ENCODE results near the gene ADAMTS20. TPM values are rescaled to one million over a fixed set of nuclear protein-coding genes. Genes with fewer than 3 reads are reported as not detected.
A peak's percentile ranks its signal among the peaks of the same experiment; 100 is the strongest.
"Not testable (repeated sequence)": the region's sequence is repeated elsewhere in the genome, so short reads cannot be mapped to it uniquely, and the experiment has no call there.

The ADAMTS20 gene
- total RNA-seq, 1 experiment from 2014 or later = 0.17 TPM

- POLR2A ChIA-PET (ENCODE audit: low non-redundant PET) = no interaction called here
- Histone ChIP-seq H3K27ac (ENCODE audit: low read depth, low read length, poor library complexity, severe bottlenecking) (no peak overlapping the region), H3K36me3 (ENCODE audit: insufficient read depth, low read length, poor library complexity, severe bottlenecking) (no peaks in the 10 kb centered on the region), H3K4me1 (ENCODE audit: insufficient read depth, low read length, poor library complexity, severe bottlenecking) (no peaks in the 10 kb centered on the region), H3K9me3 (ENCODE audit: low read depth, low read length, poor library complexity, severe bottlenecking) (no peaks in the 10 kb centered on the region), H3K27me3 (replicated peaks; ENCODE audit: insufficient read depth, low read depth, low read length, poor library complexity) (no peaks in the 10 kb centered on the region), H3K4me3 (ENCODE audit: low read depth, low read length, poor library complexity, severe bottlenecking) (no peak overlapping the region)
- TF ChIP-seq EZH2 (IDR thresholded peaks at IDR 0.05; ENCODE audit: borderline replicate concordance, low read depth, low read length, poor library complexity, severe bottlenecking) = no peak
- TF ChIP-seq, protein P1, sequence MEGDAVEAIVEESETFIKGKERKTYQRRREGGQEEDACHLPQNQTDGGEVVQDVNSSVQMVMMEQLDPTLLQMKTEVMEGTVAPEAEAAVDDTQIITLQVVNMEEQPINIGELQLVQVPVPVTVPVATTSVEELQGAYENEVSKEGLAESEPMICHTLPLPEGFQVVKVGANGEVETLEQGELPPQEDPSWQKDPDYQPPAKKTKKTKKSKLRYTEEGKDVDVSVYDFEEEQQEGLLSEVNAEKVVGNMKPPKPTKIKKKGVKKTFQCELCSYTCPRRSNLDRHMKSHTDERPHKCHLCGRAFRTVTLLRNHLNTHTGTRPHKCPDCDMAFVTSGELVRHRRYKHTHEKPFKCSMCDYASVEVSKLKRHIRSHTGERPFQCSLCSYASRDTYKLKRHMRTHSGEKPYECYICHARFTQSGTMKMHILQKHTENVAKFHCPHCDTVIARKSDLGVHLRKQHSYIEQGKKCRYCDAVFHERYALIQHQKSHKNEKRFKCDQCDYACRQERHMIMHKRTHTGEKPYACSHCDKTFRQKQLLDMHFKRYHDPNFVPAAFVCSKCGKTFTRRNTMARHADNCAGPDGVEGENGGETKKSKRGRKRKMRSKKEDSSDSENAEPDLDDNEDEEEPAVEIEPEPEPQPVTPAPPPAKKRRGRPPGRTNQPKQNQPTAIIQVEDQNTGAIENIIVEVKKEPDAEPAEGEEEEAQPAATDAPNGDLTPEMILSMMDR (conservative IDR thresholded peaks at IDR 0.05; ENCODE audit: low read depth, low read length) = no peak
- no TSS peak for BruUV-seq (replicated peaks)
- intact Hi-C loops (cut with micrococcal nuclease; ENCODE audit: unreplicated experiment) = no loop called here
- no peak for DNase-seq (ENCODE audit: low spot score)
- CTCF ChIA-PET = interaction anchor here (0.6 kb wide), 1 partner anchor 104 kb away, joined by 3 read pairs; no protein-coding TSS in a partner anchor
Observed at GRCh38 chr12:43345023-43345422, 207.0 kb downstream of the ADAMTS20 start.

DNA sequence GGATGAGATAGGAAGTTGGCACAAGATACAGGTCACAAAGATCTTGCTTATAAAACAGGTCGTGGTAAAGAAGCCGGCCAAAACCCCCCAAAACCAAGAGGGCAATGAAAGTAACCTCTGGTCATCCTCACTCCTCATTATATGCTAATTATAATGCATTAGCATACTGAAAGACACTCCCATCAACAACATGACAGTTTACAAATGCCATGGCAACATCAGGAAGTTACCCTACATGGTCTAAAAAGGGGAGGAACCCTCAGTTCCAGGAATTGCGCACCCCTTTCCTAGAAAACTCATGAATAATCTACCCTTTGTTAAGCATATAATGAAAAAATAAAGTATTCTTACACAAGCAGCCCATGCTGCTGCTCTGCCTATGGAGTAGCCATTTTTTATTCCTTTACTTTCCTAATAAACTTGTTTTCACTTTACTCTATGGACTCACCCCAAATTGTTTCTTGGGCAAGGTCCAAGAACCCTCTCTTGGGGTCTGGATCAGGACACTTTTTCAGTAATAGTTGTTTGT is 210.2 kb downstream of the ADAMTS20 start:
- H3K4me3 ChIP-seq (ENCODE audit: low read depth, low read length, poor library complexity, severe bottlenecking); POLR2A ChIA-PET (ENCODE audit: low non-redundant PET); H3K27me3 ChIP-seq (replicated peaks; ENCODE audit: insufficient read depth, low read depth, low read length, poor library complexity); H3K27ac ChIP-seq (ENCODE audit: low read depth, low read length, poor library complexity, severe bottlenecking); DNase-seq (ENCODE audit: low spot score); H3K9me3 ChIP-seq (ENCODE audit: low read depth, low read length, poor library complexity, severe bottlenecking); intact Hi-C loops (cut with micrococcal nuclease; ENCODE audit: unreplicated experiment); CTCF ChIA-PET; H3K4me1 ChIP-seq (ENCODE audit: insufficient read depth, low read length, poor library complexity, severe bottlenecking); H3K36me3 ChIP-seq (ENCODE audit: insufficient read depth, low read length, poor library complexity, severe bottlenecking); BruUV-seq (replicated peaks): not testable (repeated sequence)

DNA sequence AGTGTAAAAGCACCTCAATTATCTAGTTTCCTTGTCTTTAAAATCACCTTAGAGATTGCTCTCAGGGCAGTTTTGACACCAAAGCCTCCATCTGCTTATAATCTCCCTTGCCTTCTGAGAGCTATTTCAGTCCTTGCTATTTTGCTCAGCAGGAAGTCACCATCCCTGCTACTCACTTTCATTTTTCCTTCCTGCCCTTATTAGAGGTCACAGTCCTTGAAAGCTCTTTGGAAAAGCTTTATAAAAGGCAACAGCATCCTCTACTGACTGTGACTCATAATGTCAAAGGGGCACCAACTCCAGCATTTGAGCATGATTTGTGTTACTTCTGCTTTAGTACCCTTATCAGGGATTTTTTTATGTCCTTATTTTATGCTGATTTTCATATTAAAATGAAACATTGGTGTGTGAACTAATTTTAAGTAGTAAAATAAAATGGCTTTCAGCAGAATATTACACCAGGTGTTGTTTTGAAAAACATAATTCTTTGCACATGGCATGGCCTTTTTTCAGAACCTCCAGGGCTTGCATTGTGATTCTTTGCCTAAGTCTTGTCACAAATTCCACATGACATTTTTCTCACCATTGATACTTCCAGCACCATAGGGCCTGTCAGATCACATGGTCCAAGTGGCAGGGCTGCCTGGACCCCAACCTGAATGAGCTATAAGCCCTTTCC is 213.0 kb downstream of the ADAMTS20 start:
- POLR2A ChIA-PET (ENCODE audit: low non-redundant PET) = no interaction called here
- H3K27me3 ChIP-seq (replicated peaks; ENCODE audit: insufficient read depth, low read depth, low read length, poor library complexity) = no peaks in the 10 kb centered on the region
- no peak overlapping the region for H3K4me3 ChIP-seq (ENCODE audit: low read depth, low read length, poor library complexity, severe bottlenecking)
- intact Hi-C loops (cut with micrococcal nuclease; ENCODE audit: unreplicated experiment) = loop anchor here (5.0 kb wide), 2 partner anchors 752 to 857 kb away; partner anchors contain the start of gene PRICKLE1
- H3K4me1 ChIP-seq (ENCODE audit: insufficient read depth, low read length, poor library complexity, severe bottlenecking) = no peaks in the 10 kb centered on the region
- no peaks in the 10 kb centered on the region for H3K9me3 ChIP-seq (ENCODE audit: low read depth, low read length, poor library complexity, severe bottlenecking)
- TF ChIP-seq, protein P1 (conservative IDR thresholded peaks at IDR 0.05; ENCODE audit: low read depth, low read length) = peak; percentile 40; the same call in 1 of the 2 replicates
- no peak for TF ChIP-seq EZH2 (IDR thresholded peaks at IDR 0.05; ENCODE audit: borderline replicate concordance, low read depth, low read length, poor library complexity, severe bottlenecking)
- H3K27ac ChIP-seq (ENCODE audit: low read depth, low read length, poor library complexity, severe bottlenecking) = no peak overlapping the region
- CTCF ChIA-PET = interaction anchor here (0.6 to 1.3 kb wide), 2 partner anchors 790 to 855 kb away, joined by 5 to 14 read pairs; no protein-coding TSS in a partner anchor
- peak; percentile 64 for DNase-seq (ENCODE audit: low spot score)
- H3K36me3 ChIP-seq (ENCODE audit: insufficient read depth, low read length, poor library complexity, severe bottlenecking) = no peaks in the 10 kb centered on the region
- no TSS peak for BruUV-seq (replicated peaks)

Measured in A673 (cell line).